ENCODE measurements around the gene DNAJC22. TPM values are rescaled to one million over a fixed set of nuclear protein-coding genes. Genes with fewer than 3 reads are reported as not detected.

The DNAJC22 gene
- total RNA-seq, 2 experiments from 2014 or later: 0.14 TPM; not detected in 1

GRCh38 chr12:49336645-49337584 lies 9.8 kb upstream of the DNAJC22 start, which contains the start of gene C1QL4:
TSS of gene C1QL4 (minus strand) at chr12:49337188. CDS start at chr12:49336477, 711 bp downstream.
- DNase-seq (peak; percentile 90), ATAC-seq (peak; percentile 89)
- peak; percentile 96 for TF ChIP-seq CTCF (IDR thresholded peaks at IDR 0.05)
- CTCF ChIA-PET: interaction anchor here (0.6 to 5.8 kb wide), 18 partner anchors 11 to 182 kb away, joined by 3 to 40 read pairs (median 4); partner anchors contain the start of genes PRPH and TROAP
- Mint-ChIP-seq H3K27me3 (peaks cover 71% of the 10 kb centered on the region), H3K36me3 (ENCODE audit: low read depth) (no peaks in the 10 kb centered on the region), H3K4me1 (ENCODE audit: low read depth) (peaks cover 15% of the 10 kb centered on the region), H3K27ac (no peak within 1 kb of the TSS), H3K9me3 (no peaks in the 10 kb centered on the region), H3K4me3 (peak within 1 kb of the TSS; percentile 35)
- intact Hi-C loops (cut with micrococcal nuclease): no loop called here
- POLR2A ChIA-PET: interaction anchor here (1.1 to 1.5 kb wide), 3 partner anchors 12 to 48 kb away, joined by 3 read pairs; no protein-coding TSS in a partner anchor

- ATAC-seq (no peak), DNase-seq (no peak)
- no peak for TF ChIP-seq CTCF (IDR thresholded peaks at IDR 0.05)
- no peaks in the 10 kb centered on the region for H3K36me3 Mint-ChIP-seq (ENCODE audit: low read depth)
- ChIA-PET POLR2A (no interaction called here), CTCF (interaction anchor here (1.6 to 5.8 kb wide), 6 partner anchors 8 to 50 kb away, joined by 5 to 40 read pairs (median 12); partner anchors contain the start of genes DNAJC22, PRPH and TROAP)
- peaks cover 68% of the 10 kb centered on the region for H3K27me3 Mint-ChIP-seq
- no peak overlapping the region for H3K27ac Mint-ChIP-seq
- no peaks in the 10 kb centered on the region for H3K9me3 Mint-ChIP-seq
- H3K4me3 Mint-ChIP-seq: no peak overlapping the region
- H3K4me1 Mint-ChIP-seq (ENCODE audit: low read depth): peaks cover 24% of the 10 kb centered on the region
- intact Hi-C loops (cut with micrococcal nuclease): no loop called here
Measured at GRCh38 chr12:49338830-49339463, 7.7 kb upstream of the DNAJC22 start.

- no peaks in the 10 kb centered on the region for H3K36me3 Mint-ChIP-seq (ENCODE audit: low read depth)
- ChIA-PET CTCF (interaction anchor here (0.7 to 5.8 kb wide), 4 partner anchors 16 to 51 kb away, joined by 3 to 40 read pairs (median 12); partner anchors contain the start of gene TROAP), POLR2A (no interaction called here)
- intact Hi-C loops (cut with micrococcal nuclease): no loop called here
- H3K27me3 Mint-ChIP-seq: peaks cover 70% of the 10 kb centered on the region
- DNase-seq (no peak), ATAC-seq (no peak)
- no peak for TF ChIP-seq CTCF (IDR thresholded peaks at IDR 0.05)
- peaks cover 28% of the 10 kb centered on the region for H3K4me1 Mint-ChIP-seq (ENCODE audit: low read depth)
- no peaks in the 10 kb centered on the region for H3K9me3 Mint-ChIP-seq
- no peak overlapping the region for H3K4me3 Mint-ChIP-seq
- no peak overlapping the region for H3K27ac Mint-ChIP-seq
Measured at GRCh38 chr12:49339464-49339861, 7.2 kb upstream of the DNAJC22 start.

GRCh38 chr12:49340095-49340870 lies 6.4 kb upstream of the DNAJC22 start:
- intact Hi-C loops (cut with micrococcal nuclease): no loop called here
- Mint-ChIP-seq H3K36me3 (ENCODE audit: low read depth) (no peaks in the 10 kb centered on the region), H3K27ac (no peak overlapping the region), H3K4me1 (ENCODE audit: low read depth) (peaks cover 30% of the 10 kb centered on the region), H3K4me3 (no peak overlapping the region), H3K27me3 (peaks cover 65% of the 10 kb centered on the region), H3K9me3 (no peaks in the 10 kb centered on the region)
- ChIA-PET CTCF (interaction anchor here (0.7 to 5.8 kb wide), 9 partner anchors 8 to 115 kb away, joined by 3 to 77 read pairs (median 15); partner anchors contain the start of genes PRPH and TROAP), POLR2A (interaction anchor here (0.9 kb wide), 1 partner anchor 67 kb away, joined by 3 read pairs; no protein-coding TSS in a partner anchor)
- DNase-seq (no peak), ATAC-seq (no peak)
- TF ChIP-seq CTCF (IDR thresholded peaks at IDR 0.05): no peak

Measured in activated CD8-positive, alpha-beta T cell treated with anti-CD3 and anti-CD28 coated beads for 36 hours (primary cell).